Fibroblast of the aortic adventitia (primary cell): Measurements from ENCODE around the gene RPS6KB2. TPM values are rescaled to one million over a fixed set of nuclear protein-coding genes. Genes with fewer than 3 reads are reported as not detected.

Experiments used
- DNase-seq: peaks from one replicate; pipeline ENCODE4 v3.0.0-alpha.2; 2010; ENCODE audit warnings: low read depth
- H3K4me3 ChIP-seq: 2 replicates; pipeline ENCODE4 v1.5.1; 2011; ENCODE audit warnings: low read depth, mild to moderate bottlenecking, control low read depth, low read length, moderate library complexity
- CTCF ChIP-seq: IDR thresholded peaks from 2 replicates; pipeline ENCODE4 v1.5.1; 2011; ENCODE audit warnings: mild to moderate bottlenecking, low read length, control low read depth, inconsistent platforms; ENCODE audit not compliant: insufficient read depth
- total RNA-seq: library from RNA; depleted of rRNA; stranded (reverse); fragments of >200 nt; gene quantifications from 2 replicates; pipeline ENCODE4 v1.2.3, GENCODE V29; 2012; ENCODE audit warnings: low replicate concordance

RPS6KB2 gene
- total RNA-seq, 1 donor: 35.6 TPM

GRCh38 chr11:67432655-67433349 lies 4.5 kb downstream of the RPS6KB2 start:
- no peak for TF ChIP-seq CTCF
- DNase-seq: no peak
- no peak overlapping the region for H3K4me3 ChIP-seq

GRCh38 chr11:67433536-67434394 lies 5.5 kb downstream of the RPS6KB2 start:
- no peak for TF ChIP-seq CTCF
- DNase-seq: no peak
- H3K4me3 ChIP-seq: no peak overlapping the region

GRCh38 chr11:67434395-67434881 lies 6.1 kb downstream of the RPS6KB2 start:
- DNase-seq: no peak
- no peak for TF ChIP-seq CTCF
- H3K4me3 ChIP-seq: no peak overlapping the region

GRCh38 chr11:67435031-67435726 lies 6.9 kb downstream of the RPS6KB2 start:
- TF ChIP-seq CTCF: no peak
- no peak overlapping the region for H3K4me3 ChIP-seq
- DNase-seq: no peak

GRCh38 chr11:67435727-67436458 lies 7.6 kb downstream of the RPS6KB2 start:
- TF ChIP-seq CTCF: no peak
- H3K4me3 ChIP-seq: no peak overlapping the region
- no peak for DNase-seq

GRCh38 chr11:67436459-67437081 lies 8.3 kb downstream of the RPS6KB2 start:
- DNase-seq: no peak

More at GRCh38 chr11:67436459-67437081, 8.3 kb downstream of the RPS6KB2 start:
- H3K4me3 ChIP-seq: no peak overlapping the region
- no peak for TF ChIP-seq CTCF
